Activated naive CD4-positive, alpha-beta T cell treated with anti-CD3 and anti-CD28 coated beads, Interleukin-2, amount 10 ng/mL, durations not matched to agents 7 days and 5 days (primary cell): ENCODE data around the gene ABCC6.

Experiments
- CTCF ChIA-PET: fragments of 350-600 bp; sonication (Branson Sonifier 250); formaldehyde crosslinking; loops from one replicate; lab custom pipeline; 2021; ENCODE audit warnings: antibody characterized with exemption; lab: Charles Lee
- DNase-seq: peaks from one replicate; pipeline ENCODE4 v3.0.0-alpha.2; 2020
- H3K27ac Mint-ChIP-seq: one replicate; pipeline ENCODE4 v1.8.0; 2021; ENCODE audit warnings: mild to moderate bottlenecking, moderate library complexity, mixed read lengths
- H3K27me3 Mint-ChIP-seq: one replicate; pipeline ENCODE4 v1.8.0; 2021; ENCODE audit warnings: mild to moderate bottlenecking, mixed read lengths
- H3K36me3 Mint-ChIP-seq: one replicate; pipeline ENCODE4 v1.8.0; 2021; ENCODE audit warnings: mixed read lengths
- H3K4me1 Mint-ChIP-seq: one replicate; pipeline ENCODE4 v1.8.0; 2021; ENCODE audit warnings: mixed read lengths
- H3K4me3 Mint-ChIP-seq: one replicate; pipeline ENCODE4 v1.8.0; 2021; ENCODE audit warnings: mild to moderate bottlenecking, moderate library complexity, mixed read lengths
- H3K9me3 Mint-ChIP-seq: one replicate; pipeline ENCODE4 v1.8.0; 2021; ENCODE audit warnings: mixed read lengths

The ABCC6 gene

GRCh38 chr16:16141784-16142396, 81.4 kb downstream of the ABCC6 start:
- peaks cover 36% of the 10 kb centered on the region for H3K36me3 Mint-ChIP-seq
- no peak overlapping the region for H3K4me3 Mint-ChIP-seq
- DNase-seq, result no peak
- peaks cover 2% of the 10 kb centered on the region for H3K4me1 Mint-ChIP-seq
- no peaks in the 10 kb centered on the region for H3K9me3 Mint-ChIP-seq
- CTCF ChIA-PET, result interaction anchor here (1.1 kb wide), 1 partner anchor 29 kb away, joined by 3 read pairs; no protein-coding TSS in a partner anchor
- H3K27me3 Mint-ChIP-seq, result no peaks in the 10 kb centered on the region
- no peak overlapping the region for H3K27ac Mint-ChIP-seq

GRCh38 chr16:16141141-16141540, 82.2 kb downstream of the ABCC6 start:
- Mint-ChIP-seq H3K9me3 (no peaks in the 10 kb centered on the region), H3K36me3 (peaks cover 39% of the 10 kb centered on the region), H3K4me1 (peaks cover 2% of the 10 kb centered on the region), H3K27me3 (no peaks in the 10 kb centered on the region), H3K27ac (no peak overlapping the region), H3K4me3 (no peak overlapping the region)
- CTCF ChIA-PET, result no interaction called here
- DNase-seq, result no peak

- CTCF ChIA-PET, result no interaction called here
- Mint-ChIP-seq H3K36me3 (peaks cover 40% of the 10 kb centered on the region), H3K4me1 (peaks cover 2% of the 10 kb centered on the region), H3K4me3 (no peak overlapping the region), H3K27ac (no peak overlapping the region), H3K27me3 (no peaks in the 10 kb centered on the region), H3K9me3 (no peaks in the 10 kb centered on the region)
- no peak for DNase-seq
Measured at GRCh38 chr16:16140537-16140936, 82.8 kb downstream of the ABCC6 start.

GRCh38 chr16:16139806-16140205, 83.5 kb downstream of the ABCC6 start:
- H3K36me3 Mint-ChIP-seq, result peaks cover 42% of the 10 kb centered on the region

GRCh38 chr16:16139061-16139460, 84.2 kb downstream of the ABCC6 start:
- H3K27me3 Mint-ChIP-seq, result no peaks in the 10 kb centered on the region
- DNase-seq, result no peak
- H3K4me3 Mint-ChIP-seq, result no peak overlapping the region
- no peak overlapping the region for H3K27ac Mint-ChIP-seq
- H3K36me3 Mint-ChIP-seq, result peaks cover 41% of the 10 kb centered on the region
- no peaks in the 10 kb centered on the region for H3K9me3 Mint-ChIP-seq
- peaks cover 2% of the 10 kb centered on the region for H3K4me1 Mint-ChIP-seq
- CTCF ChIA-PET, result no interaction called here

More at GRCh38 chr16:16139806-16140205, 83.5 kb downstream of the ABCC6 start:
- CTCF ChIA-PET, result no interaction called here
- H3K27me3 Mint-ChIP-seq, result no peaks in the 10 kb centered on the region
- peaks cover 2% of the 10 kb centered on the region for H3K4me1 Mint-ChIP-seq
- DNase-seq, result no peak
- H3K4me3 Mint-ChIP-seq, result no peak overlapping the region
- H3K27ac Mint-ChIP-seq, result no peak overlapping the region
- H3K9me3 Mint-ChIP-seq, result no peaks in the 10 kb centered on the region

GRCh38 chr16:16138034-16138635, 85.2 kb downstream of the ABCC6 start:
- DNase-seq, result no peak
- Mint-ChIP-seq H3K4me3 (no peak overlapping the region), H3K27me3 (no peaks in the 10 kb centered on the region), H3K27ac (no peak overlapping the region), H3K9me3 (no peaks in the 10 kb centered on the region), H3K36me3 (peaks cover 47% of the 10 kb centered on the region), H3K4me1 (peaks cover 2% of the 10 kb centered on the region)
- CTCF ChIA-PET, result interaction anchor here (0.6 kb wide), 1 partner anchor 84 kb away, joined by 3 read pairs; no protein-coding TSS in a partner anchor

- no peak overlapping the region for H3K27ac Mint-ChIP-seq
Measured at GRCh38 chr16:16137110-16137509, 86.2 kb downstream of the ABCC6 start.

GRCh38 chr16:16136588-16136987, 86.7 kb downstream of the ABCC6 start:
- CTCF ChIA-PET, result no interaction called here
- H3K4me1 Mint-ChIP-seq, result no peaks in the 10 kb centered on the region
- no peak overlapping the region for H3K27ac Mint-ChIP-seq
- H3K27me3 Mint-ChIP-seq, result no peaks in the 10 kb centered on the region
- no peaks in the 10 kb centered on the region for H3K9me3 Mint-ChIP-seq
- peaks cover 51% of the 10 kb centered on the region for H3K36me3 Mint-ChIP-seq
- H3K4me3 Mint-ChIP-seq, result no peak overlapping the region
- DNase-seq, result no peak

More at GRCh38 chr16:16137110-16137509, 86.2 kb downstream of the ABCC6 start:
- CTCF ChIA-PET, result no interaction called here
- DNase-seq, result no peak
- Mint-ChIP-seq H3K4me3 (no peak overlapping the region), H3K27me3 (no peaks in the 10 kb centered on the region), H3K36me3 (peaks cover 46% of the 10 kb centered on the region), H3K9me3 (no peaks in the 10 kb centered on the region), H3K4me1 (no peaks in the 10 kb centered on the region)

- no peak for DNase-seq
- CTCF ChIA-PET, result no interaction called here
- no peak overlapping the region for H3K27ac Mint-ChIP-seq
- peaks cover 46% of the 10 kb centered on the region for H3K36me3 Mint-ChIP-seq
- no peaks in the 10 kb centered on the region for H3K27me3 Mint-ChIP-seq
- H3K4me3 Mint-ChIP-seq, result no peak overlapping the region
- no peaks in the 10 kb centered on the region for H3K9me3 Mint-ChIP-seq
- no peaks in the 10 kb centered on the region for H3K4me1 Mint-ChIP-seq
Measured at GRCh38 chr16:16133943-16134604, 89.2 kb downstream of the ABCC6 start.

GRCh38 chr16:16131659-16132058, 91.6 kb downstream of the ABCC6 start:
- H3K4me1 Mint-ChIP-seq, result no peaks in the 10 kb centered on the region
- no peak for DNase-seq
- no peak overlapping the region for H3K27ac Mint-ChIP-seq
- H3K4me3 Mint-ChIP-seq, result no peak overlapping the region
- CTCF ChIA-PET, result no interaction called here
- no peaks in the 10 kb centered on the region for H3K27me3 Mint-ChIP-seq
- H3K9me3 Mint-ChIP-seq, result no peaks in the 10 kb centered on the region
- H3K36me3 Mint-ChIP-seq, result peaks cover 48% of the 10 kb centered on the region

GRCh38 chr16:16131204-16131603, 92.1 kb downstream of the ABCC6 start:
- DNase-seq, result no peak
- Mint-ChIP-seq H3K27ac (no peak overlapping the region), H3K4me1 (no peaks in the 10 kb centered on the region), H3K4me3 (no peak overlapping the region), H3K9me3 (no peaks in the 10 kb centered on the region), H3K36me3 (peaks cover 48% of the 10 kb centered on the region), H3K27me3 (no peaks in the 10 kb centered on the region)
- CTCF ChIA-PET, result interaction anchor here (0.7 kb wide), 1 partner anchor 69 kb away, joined by 3 read pairs; no protein-coding TSS in a partner anchor

GRCh38 chr16:16127469-16128116, 95.7 kb downstream of the ABCC6 start:
- Mint-ChIP-seq H3K4me3 (no peak overlapping the region), H3K9me3 (peaks cover 16% of the 10 kb centered on the region), H3K27me3 (no peaks in the 10 kb centered on the region), H3K4me1 (no peaks in the 10 kb centered on the region), H3K27ac (no peak overlapping the region), H3K36me3 (peaks cover 59% of the 10 kb centered on the region)
- peak; percentile 79 for DNase-seq
- CTCF ChIA-PET, result interaction anchor here (0.7 to 2.2 kb wide), 10 partner anchors 50 to 455 kb away, joined by 3 to 10 read pairs (median 4); partner anchors contain the start of gene CEP20

- Mint-ChIP-seq H3K4me3 (no peak overlapping the region), H3K27ac (no peak overlapping the region), H3K27me3 (no peaks in the 10 kb centered on the region), H3K9me3 (peaks cover 16% of the 10 kb centered on the region), H3K4me1 (no peaks in the 10 kb centered on the region), H3K36me3 (peaks cover 61% of the 10 kb centered on the region)
- DNase-seq, result no peak
- CTCF ChIA-PET, result interaction anchor here (0.8 to 2.2 kb wide), 7 partner anchors 239 to 455 kb away, joined by 3 to 10 read pairs (median 4); partner anchors contain the start of gene CEP20
Measured at GRCh38 chr16:16126896-16127295, 96.4 kb downstream of the ABCC6 start.

- Mint-ChIP-seq H3K4me3 (no peak overlapping the region), H3K9me3 (peaks cover 16% of the 10 kb centered on the region), H3K4me1 (no peaks in the 10 kb centered on the region), H3K27me3 (no peaks in the 10 kb centered on the region), H3K36me3 (peaks cover 70% of the 10 kb centered on the region), H3K27ac (no peak overlapping the region)
- CTCF ChIA-PET, result no interaction called here
- DNase-seq, result no peak
Measured at GRCh38 chr16:16124974-16125373, 98.3 kb downstream of the ABCC6 start.
